GM21786 (cell line): ENCODE results near the gene GRIK3.

Source experiments
- ATAC-seq: cut with Tn5 transposase; IDR thresholded peaks from one replicate; pipeline ENCODE4 v1.9.1; 2021; ENCODE audit not compliant: unreplicated experiment

The GRIK3 gene

DNA sequence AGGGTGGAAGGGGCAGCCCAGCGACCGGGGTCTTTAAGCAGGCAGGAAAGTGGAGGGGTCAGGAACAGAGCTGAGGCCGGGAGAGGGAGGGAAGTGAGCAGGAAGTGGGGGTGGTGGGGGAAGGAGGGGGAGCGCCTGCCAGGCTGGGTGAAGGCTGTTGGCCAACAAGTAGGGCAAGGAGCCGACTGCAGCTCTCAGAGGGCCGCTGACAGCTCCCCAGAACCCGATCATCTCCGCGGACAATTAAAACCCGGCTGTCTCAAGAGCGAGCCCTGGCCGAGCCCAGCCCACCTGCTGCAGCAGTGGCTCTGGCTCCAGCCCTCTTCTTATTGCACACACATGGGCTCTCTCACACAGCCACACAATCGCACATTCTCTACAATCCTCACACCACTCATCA lies 51.6 kb downstream of the GRIK3 start:
- no peak for ATAC-seq

DNA sequence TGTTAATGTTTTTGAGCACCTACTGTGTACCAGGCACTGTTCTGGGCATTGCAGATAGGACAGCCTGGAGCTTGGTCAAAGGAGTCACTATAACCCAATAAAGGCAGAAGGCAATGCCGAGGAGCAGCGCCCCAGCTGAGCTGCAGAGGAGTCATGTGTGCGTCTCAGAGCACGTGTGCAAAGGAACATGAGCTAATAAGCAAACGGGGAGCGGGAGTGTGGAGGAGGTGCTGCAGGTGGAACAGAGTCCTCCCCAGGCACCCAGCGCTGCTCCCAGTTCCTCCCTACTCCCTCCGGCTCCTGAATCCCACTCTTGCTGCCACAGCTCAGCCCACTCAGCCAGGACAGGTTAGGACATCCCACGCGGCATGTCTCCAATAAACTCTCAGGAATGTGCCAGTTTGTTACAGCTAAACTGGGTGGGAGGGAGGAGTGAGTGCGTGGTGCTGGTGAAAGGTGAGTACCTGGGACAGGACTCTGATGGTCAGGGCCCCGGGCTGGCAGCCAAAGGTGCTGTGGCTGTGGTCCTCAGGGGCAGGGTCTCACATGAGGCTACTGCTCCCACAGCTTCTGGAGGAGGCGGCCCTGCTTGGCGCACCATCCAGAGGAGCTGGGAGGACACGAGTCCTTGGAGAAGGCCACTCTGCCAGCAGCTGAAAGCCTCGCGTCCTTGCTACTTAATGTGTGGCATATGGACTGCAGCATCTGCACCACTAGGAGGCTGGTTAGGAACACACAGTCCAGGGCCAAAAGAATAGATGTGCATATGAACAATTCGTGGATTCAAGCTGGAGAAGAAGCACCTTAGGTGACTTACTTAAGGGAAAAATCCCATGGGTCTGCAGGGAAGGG lies 52.3 kb downstream of the GRIK3 start:
- ATAC-seq = no peak

DNA sequence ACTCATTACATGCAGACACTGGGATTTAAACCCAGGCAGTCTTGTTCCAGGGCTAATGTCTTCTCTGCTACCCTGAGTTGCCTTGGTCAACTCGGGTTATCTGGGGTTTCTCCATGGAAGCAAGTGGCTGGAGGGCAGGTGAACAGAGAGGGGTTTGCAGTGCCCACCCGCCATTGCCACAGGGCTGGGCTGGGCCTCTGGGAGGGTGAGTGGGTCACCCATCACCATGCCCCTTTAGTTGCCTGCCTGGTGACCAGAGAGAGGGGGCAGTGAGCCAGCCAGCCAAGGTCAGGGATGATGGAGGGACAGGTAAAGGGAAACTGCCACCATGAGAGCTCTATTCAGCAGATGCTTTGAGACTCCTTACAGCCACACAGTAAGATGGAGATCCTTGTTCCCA lies 53.2 kb downstream of the GRIK3 start:
- no peak for ATAC-seq

DNA sequence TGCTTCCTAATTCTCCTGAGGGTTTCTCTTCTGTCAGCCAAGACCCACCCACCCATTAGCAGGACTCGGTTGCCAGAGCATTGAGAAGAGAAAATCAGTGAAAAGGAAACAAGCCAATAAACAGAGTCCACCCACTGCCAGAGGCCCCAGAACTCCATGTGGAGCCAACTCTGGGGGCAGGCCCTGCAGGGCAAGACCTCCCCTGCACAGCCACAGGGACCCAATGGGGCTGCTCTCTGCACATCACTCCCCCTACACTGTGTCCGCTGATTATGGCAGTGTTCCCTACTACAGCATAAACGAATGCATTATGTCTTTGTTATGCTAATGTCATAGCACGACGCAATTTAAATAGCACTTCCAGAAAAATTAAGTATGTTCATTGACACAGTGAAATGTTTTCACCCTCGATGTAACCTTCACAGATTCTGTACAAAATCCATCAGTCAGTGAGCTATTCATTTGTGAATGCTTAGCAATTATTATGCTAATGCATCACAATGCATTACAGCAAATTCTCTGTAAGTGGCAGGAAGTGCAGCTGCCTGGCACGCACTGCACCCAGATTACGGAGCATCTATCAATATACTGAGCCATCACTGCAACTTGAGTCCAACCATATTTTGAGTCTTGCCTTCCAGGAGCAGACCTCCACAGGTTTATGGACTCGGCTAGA lies 56.4 kb downstream of the GRIK3 start:
- ATAC-seq = no peak

DNA sequence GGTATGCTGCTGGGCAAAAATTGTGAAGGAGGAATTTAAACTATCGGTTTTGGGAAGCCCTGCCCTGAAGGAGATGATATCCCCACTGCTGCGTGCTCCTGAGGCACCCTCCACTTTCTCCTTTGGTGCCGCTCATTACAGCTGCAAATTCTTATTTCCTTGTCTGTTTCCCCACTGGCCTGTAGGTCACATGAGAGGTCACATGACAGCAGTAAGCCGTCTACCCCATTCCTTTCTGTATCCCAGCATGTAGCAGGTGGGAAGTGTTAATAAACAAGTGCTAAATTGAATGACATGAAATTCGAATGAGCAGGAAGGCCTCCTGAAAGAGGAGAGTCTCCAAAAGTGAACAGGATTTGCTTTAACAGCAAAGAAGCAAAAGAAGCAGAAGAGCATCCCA lies 58.7 kb downstream of the GRIK3 start:
- no peak for ATAC-seq

DNA sequence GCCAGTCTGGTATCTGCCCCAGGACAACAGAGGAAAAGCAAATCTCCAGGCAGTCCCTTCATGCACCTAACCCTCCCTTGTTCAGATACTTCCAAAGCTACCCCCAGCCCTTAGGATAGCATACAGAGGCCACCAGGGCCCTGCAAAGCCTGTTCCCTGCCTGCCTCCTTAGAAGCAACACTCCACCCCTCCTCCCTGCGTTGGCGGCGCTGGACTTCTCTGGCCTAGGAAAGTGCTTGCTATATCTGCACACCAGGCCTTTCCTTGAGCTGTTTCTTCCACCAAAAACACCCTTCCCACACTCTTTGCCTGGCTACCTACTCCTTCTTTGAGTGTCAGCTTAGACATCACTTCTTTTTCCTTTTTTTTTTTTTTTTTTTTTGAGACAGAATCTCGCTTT lies 61.3 kb downstream of the GRIK3 start:
- no peak for ATAC-seq

DNA sequence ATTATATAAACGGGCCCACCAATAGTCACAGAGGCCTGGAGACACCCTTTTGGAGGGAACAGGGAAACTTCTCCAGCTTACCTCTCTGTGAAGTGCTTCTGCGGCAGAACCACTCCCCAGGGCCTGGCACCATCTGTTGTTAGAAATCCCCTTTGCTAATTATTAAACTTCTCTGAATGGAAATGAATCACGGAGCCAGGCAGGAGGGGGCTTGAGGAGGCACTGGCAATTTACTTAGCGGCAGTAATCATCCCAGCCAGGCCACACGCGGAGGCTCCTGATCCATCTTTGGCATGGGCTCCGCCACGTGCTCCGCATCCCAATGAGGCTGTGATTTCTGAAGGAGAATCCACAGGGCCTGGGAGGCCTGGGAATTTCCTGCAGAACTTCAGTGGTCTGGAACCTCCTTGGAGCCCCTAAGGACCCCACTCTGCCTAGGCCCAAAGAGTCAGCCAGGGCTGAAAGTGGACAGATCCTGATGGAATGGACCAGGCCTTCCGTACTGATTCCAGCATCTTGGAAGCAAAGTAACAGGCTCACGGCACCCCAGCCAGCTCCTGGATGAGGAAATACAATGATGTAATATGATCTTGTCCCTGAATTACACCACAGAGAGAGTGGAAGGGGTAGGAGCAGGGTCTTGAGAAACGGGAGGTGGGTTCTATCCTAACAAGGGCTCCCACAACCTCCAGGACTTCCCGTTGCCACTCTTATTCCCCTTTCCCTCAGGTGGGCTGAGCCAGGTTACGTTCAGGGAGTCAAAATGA lies 62.3 kb downstream of the GRIK3 start:
- no peak for ATAC-seq

DNA sequence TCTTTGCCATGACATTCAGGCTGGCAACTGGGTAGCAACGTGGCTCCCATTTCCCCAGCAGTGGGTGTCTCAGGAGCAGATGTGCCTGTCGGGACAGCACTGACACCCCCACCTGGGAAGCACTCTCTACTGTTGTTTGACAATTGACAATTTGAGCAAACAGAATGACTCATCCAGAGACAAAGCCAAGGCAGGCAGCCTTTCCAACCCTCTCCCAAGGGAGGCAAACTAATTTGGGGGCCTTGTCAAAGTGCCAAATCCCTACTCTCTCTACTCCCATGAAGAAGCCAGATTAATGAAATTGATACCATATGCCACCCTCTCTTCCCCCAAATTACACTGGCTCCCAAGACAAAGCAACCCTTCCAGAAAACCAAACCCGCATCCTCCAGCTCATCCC lies 65.6 kb downstream of the GRIK3 start:
- no peak for ATAC-seq

DNA sequence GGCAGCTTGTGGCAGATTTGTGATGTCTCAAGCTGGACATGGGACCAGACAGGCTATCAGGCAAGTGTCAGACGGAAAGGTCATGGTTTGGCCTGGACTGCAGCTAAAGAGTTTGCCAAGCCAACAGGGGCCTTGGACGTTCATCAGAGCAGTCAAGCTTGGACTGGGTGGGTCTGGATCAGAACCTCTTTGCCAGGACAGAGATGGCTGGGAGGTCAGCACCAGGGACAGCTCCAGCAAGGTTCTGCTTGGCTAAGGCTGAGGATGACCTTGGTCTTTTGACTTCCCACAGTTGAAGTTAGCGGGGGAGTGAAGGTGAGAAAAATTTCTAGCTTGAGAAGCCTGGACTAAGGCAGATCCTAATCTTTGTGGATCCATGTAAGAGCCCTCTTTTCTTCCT lies 68.1 kb downstream of the GRIK3 start:
- ATAC-seq = no peak

DNA sequence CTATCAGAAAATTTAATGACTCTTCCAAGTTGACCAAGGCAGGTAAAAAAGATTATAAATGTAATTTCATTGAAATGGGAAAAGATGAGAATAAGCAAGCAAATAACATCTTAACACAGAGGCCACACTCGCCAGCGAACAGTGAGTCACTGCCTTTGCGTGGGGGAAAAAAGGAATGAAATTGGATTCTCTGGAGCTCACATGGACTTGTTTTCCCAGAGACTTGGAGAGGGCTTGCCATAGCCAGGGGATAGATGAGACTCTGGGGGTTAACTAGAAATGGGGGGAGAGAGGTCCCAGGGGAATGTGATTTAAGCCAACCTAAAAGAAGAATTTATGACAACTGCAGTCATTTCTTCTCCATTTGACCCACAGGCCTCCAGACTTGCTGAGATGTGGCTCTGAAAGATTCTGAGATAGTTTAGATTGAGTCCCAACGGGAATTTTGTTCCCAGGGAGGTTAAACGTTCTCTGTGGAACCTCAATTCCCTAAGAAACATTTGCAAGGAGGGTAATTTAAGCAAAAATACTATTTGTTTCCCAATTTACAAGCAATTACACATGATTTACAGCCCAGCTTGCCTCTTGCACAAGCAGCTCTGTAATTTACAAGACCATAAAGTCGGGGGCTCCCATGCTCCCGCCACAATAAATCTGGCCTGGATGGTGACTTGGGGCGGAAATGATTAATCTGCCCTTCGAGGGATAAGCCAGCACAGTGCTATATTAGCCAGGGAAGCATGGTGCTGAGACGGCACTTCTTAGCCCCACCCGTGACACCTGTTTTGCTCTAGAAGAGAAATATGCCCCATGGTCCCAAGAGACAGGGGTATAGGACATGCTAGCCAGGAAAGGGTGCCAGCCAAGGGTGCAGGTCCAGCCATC lies 68.8 kb downstream of the GRIK3 start:
- ATAC-seq = no peak

DNA sequence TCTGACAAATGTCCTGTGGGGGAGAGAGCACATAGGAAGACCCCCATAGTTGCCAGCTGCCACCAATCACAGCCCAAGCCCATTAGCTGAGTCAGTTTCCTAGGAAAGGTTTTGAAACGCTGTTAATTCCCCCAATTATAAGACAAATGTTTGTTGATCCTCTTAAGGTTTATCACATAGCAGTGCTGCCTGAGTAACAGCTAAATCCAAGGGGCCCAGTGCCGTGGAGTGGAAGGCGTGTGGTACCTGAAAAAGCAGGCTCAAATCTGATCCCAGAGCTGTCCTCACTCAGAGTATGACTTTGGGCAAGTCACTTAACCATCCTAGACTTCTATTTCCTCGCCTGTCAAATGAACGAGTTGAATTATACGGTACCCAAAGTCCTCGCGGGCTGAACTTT lies 69.5 kb downstream of the GRIK3 start:
- ATAC-seq = no peak

DNA sequence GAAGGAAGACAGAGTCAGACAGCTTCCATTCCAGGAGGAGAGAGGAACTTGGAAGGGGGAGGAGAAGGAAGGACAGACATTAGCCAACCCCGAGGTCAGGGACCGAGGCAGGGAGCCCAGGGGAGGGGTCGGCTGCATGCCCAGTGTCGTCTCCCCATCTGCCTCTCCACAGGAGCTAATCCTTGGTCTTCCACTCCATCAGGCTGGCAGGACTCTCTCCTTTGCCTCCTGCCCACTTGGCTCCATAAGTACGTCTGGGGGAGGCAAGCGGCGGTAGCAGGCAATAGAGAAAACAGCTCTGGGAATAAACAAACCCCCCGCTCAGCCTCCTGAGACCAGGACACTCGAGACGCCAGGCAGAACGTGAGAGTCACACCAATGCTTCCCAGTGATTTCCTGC lies 71.3 kb downstream of the GRIK3 start:
- no peak for ATAC-seq

DNA sequence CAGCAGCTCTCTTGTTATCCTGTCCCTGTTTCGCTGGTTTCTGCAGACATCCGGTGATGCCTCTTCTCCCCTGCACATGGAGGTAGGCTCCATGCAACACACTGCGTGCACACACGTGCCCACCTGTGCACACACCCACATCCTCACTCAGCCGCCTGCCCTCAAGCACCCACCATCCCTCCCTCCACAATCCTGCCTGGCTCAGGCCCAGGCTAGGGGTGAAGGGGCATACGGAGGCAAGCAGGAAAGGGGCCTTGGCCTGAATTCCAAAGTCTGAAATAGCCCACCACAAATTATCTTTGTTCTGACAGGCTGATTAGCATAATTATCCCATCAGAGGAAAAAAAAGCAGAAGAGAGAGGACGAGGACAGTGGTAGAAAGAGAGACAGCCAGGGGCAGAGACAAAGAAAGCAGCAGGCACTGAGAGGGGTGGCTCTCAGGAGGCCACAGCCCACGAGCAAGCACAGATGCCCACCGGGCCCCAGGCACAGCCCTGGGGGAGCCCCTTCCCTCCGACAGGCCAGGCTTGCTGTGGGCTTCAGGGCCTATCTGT lies 73.2 kb downstream of the GRIK3 start:
- no peak for ATAC-seq

DNA sequence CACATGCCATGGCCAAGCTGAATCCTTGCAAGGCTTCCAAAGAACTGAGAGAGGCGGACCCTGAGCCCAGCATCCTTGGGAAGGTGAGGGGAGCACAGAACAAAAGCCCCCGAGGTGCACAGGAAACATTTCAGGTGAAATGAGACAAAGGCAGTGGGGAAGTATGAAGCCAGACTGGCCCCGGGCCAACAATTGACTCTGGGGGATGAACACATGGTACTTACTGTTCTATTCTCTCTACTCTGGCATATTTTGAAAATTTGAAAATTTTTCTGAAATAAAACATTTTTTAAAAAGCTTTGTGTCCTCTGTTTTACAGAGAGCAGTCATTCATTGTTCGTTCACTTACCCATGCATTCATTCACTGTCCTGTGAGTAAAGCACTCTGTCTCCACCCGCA lies 77.7 kb downstream of the GRIK3 start:
- ATAC-seq = no peak

DNA sequence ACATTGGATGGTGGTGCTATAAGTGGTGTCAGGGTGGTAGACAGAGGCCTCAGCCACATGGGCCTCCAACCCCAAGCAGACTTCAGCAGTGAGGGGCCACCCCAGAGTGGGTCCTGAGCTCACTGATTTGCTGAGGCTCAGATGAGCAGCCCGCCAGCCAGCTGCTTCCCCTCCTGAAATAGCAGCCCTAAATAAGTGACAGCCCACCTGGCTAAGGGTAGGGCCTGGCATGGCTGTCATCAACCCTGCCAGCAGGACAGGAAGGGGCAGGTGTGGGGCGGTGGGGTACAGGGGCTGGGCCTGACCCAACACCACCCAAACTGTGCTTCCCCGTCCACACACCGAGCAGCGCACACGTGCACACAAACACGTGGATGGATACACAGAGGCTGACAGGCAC lies 79.3 kb downstream of the GRIK3 start:
- no peak for ATAC-seq

DNA sequence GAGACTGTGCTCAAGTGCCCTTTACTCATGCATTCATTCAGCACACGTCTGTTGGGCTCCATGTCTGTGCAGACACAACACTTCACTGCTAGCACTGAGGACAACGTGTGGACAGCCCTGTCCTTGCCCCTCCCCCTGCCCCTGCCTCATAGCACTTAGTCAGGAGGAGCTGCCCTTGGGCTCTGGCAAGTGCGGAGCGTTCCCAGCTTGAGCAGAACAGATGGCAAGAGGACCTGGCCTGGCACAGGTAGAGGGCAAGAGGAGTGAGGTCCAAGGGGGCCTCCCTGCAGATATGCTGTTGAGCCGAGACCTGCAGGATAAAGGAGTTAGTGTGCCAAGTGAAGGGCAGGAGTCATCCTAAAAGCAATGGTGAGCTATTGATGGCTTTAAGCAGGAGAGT lies 81.3 kb downstream of the GRIK3 start:
- ATAC-seq = no peak

DNA sequence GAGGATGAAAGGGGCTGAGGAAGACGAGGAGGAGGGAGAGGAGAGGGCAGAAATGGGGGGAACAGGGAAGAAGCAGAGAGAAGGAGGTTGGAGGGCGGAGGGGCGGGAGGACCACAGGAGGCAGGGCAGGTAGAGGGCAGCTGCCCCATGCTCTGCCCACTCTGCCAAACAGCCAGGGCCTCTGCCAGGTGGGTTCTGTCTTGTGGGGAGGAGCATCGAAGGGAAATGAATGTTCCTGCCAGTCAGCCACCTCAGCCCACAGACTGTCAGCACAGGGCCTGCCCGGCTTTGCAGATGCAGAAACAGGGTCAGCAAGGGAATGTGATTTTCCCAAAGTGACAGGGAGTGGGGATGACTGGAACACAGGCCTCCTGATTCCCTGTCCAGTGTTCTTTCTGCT lies 82.6 kb downstream of the GRIK3 start:
- no peak for ATAC-seq

DNA sequence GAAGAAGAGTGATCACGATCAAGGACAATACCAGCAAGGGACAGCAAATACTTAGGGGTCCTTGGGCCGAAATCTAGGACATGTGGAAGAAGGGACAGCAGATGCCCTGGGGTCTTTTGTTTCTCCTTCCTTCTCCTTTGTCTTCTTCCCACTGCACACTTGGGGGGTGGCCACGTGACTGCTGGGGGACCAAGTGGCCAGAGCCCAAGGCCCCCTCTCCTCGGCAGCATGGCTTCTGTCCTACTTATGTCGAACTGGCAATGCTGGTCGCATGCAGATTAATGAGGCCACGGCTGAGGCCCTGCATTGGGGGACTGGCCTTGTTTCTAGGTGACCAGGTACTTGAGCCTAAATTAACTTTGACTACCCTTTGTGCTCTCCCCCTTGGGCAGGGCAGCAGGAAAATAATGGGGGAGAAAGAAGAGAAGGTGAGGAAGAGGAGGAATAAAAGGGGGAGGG lies 83.0 kb downstream of the GRIK3 start:
- no peak for ATAC-seq

DNA sequence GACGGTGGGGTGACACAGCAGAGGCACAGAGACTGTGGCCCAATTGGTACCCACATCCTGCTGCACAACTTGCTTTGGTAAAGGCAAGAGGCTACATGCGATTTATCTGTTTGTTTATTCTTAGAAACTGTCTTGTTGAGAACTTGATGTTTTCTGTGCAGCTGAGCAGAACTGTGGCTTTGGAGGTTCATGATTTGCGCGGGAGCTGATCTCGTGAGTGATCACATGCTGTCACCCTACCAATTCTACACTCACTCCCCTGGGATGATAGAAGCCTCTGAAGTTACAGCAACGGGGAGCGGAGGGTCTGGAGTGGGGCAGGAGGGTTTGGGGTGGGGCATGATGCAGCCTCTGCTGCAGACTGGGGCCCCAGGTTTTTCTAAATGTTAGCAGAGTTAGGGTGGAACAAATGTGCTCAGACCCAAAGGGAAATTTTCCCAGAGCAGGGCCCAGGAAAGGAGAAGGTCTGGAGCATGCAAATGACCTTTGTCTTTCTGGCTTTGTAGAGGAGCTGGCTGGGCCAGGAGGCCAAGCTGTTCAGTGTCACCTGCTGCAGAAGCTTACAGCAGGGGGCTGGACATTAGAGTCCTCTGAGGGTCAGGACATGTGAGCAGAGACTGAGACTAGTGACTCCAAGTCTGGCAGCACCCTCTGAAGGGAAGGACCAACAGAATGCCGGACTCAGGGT lies 83.6 kb downstream of the GRIK3 start:
- ATAC-seq = no peak

DNA sequence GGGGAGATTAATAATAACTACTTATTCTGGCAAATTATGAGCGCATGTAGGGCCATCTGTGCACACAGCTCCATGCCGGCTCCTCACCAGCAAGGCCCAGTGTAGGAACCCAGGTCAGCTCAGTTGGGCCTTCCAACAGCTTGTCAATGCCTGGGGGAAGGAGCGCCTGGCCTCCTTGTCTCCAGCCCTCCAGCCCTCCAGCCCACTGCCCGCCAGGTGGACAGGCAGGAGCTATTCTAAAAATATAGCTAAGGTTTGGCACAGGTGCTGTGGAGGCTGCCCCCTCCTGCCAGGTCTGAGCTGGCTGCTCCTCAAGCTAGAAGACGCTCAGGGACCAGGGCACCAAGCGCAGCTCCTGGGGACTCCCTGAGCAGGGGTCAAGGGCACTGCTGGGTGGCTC lies 85.7 kb downstream of the GRIK3 start:
- no peak for ATAC-seq
